PFSK-1 (cell line): ENCODE data around the gene RLBP1. TPM values are rescaled to one million over a fixed set of nuclear protein-coding genes. Genes with fewer than 3 reads are reported as not detected.

ENCODE experiments used
- FOXP2 ChIP-seq: optimal IDR thresholded peaks from 2 replicates; pipeline ENCODE3; 2011; ENCODE audit warnings: borderline replicate concordance, control low read depth, inconsistent platforms; ENCODE audit not compliant: insufficient read depth; ENCODE audit errors: extremely low read length, extremely low read depth
- POLR2AphosphoS5 ChIP-seq: IDR thresholded peaks from 2 replicates; pipeline ENCODE4 v1.6.1; 2012; ENCODE audit warnings: low read depth, mild to moderate bottlenecking, control low read depth, low read length, moderate library complexity
- SIN3A ChIP-seq: IDR thresholded peaks from 2 replicates; pipeline ENCODE4 v1.6.1; 2012; ENCODE audit warnings: mild to moderate bottlenecking, low read length, moderate library complexity, borderline replicate concordance; ENCODE audit not compliant: insufficient read depth
- TAF1 ChIP-seq: IDR thresholded peaks from 2 replicates; pipeline ENCODE4 v1.6.1; 2012; ENCODE audit warnings: low read length, control low read depth, borderline replicate concordance; ENCODE audit not compliant: insufficient read depth
- polyA plus RNA-seq: library from polyadenylated mRNA; unstranded; fragments of >200 nt; gene quantifications from one replicate; pipeline ENCODE4 v1.2.1, GENCODE V29; 2012; ENCODE audit warnings: low read depth, missing spikeins; ENCODE audit not compliant: insufficient read length
- TF ChIP-seq, protein P1 (sequence below), 2 experiments: IDR thresholded peaks; 2 replicates each; pipeline versions ENCODE4 v1.6.1 to v1.8.0; 2011 to 2012; ENCODE audit warnings: low read depth in 2 of 2, low read length in 2 of 2, control low read depth in 1 of 2, inconsistent platforms in 1 of 2, mild to moderate bottlenecking in 1 of 2, moderate library complexity in 1 of 2; ENCODE audit not compliant: insufficient read depth in 1 of 2

Gene RLBP1
- polyA plus RNA-seq: not detected

DNA sequence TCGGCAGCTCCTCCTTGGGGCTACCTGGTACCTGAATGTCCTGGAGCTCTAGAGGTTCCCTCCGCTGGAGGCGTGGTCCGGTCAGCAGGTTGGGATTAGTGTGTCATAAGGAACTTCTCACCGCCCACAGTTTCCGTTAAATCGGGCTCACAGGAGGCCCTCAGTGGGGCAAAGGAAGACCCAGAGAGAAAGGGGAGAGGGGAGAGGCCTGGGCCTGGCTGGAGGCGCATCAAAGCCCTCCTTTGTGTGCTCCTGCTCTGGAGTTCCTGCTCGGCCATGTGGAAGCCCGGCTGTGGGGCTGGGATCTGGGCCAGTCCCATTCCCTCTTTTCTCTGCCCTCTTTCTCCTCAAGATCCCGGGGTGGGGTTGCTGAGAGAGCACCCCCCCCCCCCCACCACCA is at the start of gene RLBP1:
TSS of gene RLBP1 (minus strand) at position 37 of the 400 bp plus-strand sequence. CDS start 2,604 bp downstream, outside the sequence.
- TF ChIP-seq, protein P1, sequence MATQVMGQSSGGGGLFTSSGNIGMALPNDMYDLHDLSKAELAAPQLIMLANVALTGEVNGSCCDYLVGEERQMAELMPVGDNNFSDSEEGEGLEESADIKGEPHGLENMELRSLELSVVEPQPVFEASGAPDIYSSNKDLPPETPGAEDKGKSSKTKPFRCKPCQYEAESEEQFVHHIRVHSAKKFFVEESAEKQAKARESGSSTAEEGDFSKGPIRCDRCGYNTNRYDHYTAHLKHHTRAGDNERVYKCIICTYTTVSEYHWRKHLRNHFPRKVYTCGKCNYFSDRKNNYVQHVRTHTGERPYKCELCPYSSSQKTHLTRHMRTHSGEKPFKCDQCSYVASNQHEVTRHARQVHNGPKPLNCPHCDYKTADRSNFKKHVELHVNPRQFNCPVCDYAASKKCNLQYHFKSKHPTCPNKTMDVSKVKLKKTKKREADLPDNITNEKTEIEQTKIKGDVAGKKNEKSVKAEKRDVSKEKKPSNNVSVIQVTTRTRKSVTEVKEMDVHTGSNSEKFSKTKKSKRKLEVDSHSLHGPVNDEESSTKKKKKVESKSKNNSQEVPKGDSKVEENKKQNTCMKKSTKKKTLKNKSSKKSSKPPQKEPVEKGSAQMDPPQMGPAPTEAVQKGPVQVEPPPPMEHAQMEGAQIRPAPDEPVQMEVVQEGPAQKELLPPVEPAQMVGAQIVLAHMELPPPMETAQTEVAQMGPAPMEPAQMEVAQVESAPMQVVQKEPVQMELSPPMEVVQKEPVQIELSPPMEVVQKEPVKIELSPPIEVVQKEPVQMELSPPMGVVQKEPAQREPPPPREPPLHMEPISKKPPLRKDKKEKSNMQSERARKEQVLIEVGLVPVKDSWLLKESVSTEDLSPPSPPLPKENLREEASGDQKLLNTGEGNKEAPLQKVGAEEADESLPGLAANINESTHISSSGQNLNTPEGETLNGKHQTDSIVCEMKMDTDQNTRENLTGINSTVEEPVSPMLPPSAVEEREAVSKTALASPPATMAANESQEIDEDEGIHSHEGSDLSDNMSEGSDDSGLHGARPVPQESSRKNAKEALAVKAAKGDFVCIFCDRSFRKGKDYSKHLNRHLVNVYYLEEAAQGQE (IDR thresholded peaks at IDR 0.05; ENCODE audit: insufficient read depth in 1 of 2, low read depth in 2 of 2, low read length in 2 of 2): no peak
- TF ChIP-seq TAF1 (no peak), SIN3A (no peak), FOXP2 (no peak), POLR2AphosphoS5 (no peak)

DNA sequence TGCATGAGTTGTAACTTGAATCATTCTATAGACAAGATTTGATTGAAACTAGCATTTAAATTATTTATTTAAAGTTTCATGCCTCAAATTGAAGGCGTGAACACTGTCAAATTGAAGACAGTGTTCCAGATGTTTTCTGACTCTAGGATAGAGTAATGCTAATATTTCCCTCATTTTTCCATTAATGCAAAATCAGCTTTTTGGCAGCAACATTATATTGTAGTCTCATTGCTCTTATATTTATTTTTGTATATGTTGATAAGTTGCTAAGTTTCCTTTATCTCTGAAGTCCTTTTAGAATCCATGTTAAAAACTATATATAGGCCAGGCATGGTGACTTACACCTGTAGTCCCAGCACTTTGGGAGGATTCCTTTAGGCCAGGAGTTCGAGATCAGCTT is 27.2 kb upstream of the RLBP1 start:
- TF ChIP-seq FOXP2 (no peak), POLR2AphosphoS5 (no peak), TAF1 (no peak), SIN3A (no peak)
- TF ChIP-seq, protein P1 (IDR thresholded peaks at IDR 0.05; ENCODE audit: insufficient read depth in 1 of 2, low read depth in 2 of 2, low read length in 2 of 2): no peak

- TF ChIP-seq POLR2AphosphoS5 (no peak), FOXP2 (no peak), TAF1 (no peak)
- TF ChIP-seq, protein P1 (IDR thresholded peaks at IDR 0.05; ENCODE audit: insufficient read depth in 1 of 2, low read depth in 2 of 2, low read length in 2 of 2): no peak
Measured at GRCh38 chr15:89247446-89247845, 26.1 kb upstream of the RLBP1 start.

GRCh38 chr15:89244574-89244903 is 23.2 kb upstream of the RLBP1 start:
- TF ChIP-seq POLR2AphosphoS5 (no peak), FOXP2 (no peak)

DNA sequence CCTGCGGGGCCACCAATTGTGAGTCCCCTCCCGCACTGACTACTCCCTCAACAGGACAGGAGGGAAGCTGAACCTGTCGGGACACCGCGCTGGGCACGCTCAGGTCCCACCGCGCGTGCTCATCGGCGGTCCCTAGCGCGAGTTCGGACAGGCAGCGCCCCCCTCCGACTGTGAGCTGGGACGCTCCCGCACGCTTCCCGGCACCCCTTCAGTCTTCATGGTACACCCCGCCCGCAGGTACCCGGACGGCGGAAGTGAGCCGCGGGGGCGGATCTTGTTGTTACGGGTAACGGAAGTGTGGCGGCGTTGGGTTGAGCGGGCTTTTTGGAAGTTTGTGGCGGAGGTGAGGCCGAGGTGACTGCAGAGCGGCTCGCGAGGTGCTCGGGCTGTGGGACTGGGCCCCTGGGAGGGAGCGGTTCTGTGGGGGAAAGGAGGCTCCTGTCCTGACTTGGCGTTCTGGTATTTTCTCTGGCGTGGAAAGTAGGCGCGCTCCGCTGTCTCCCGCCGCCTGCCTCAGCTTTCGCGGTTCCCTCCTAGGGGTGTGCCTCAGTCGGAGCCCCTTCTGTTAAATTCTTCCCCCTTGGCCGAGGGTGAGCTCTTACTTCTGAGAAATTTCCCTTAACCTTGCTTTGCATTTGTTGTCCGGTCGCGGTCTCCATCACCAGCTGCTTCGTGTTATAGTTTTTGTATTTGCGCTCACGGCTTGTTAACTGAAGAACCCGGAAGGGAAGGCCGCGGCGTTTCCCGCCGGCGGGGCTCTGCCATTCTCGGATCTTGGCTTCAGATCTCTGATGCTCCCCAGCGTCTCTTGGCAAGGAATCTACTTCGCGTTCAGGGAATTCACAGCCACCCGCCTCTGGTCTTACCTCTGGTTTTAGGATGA is 22.6 kb upstream of the RLBP1 start, which contains the start of gene FANCI:
TSS of gene FANCI (plus strand) at position 289 of the 883 bp plus-strand sequence. CDS start 3,669 bp downstream, outside the sequence.
- TF ChIP-seq FOXP2 (peak; percentile 81), TAF1 (no peak), POLR2AphosphoS5 (peak; percentile 58; the same call in 1 of the 2 replicates), SIN3A (peak; percentile 87; the same call in 1 of the 2 replicates)
- TF ChIP-seq, protein P1 (IDR thresholded peaks at IDR 0.05; ENCODE audit: insufficient read depth in 1 of 2, low read depth in 2 of 2, low read length in 2 of 2): no peak
